ENCODE measurements around the gene BCAP29.

DNA sequence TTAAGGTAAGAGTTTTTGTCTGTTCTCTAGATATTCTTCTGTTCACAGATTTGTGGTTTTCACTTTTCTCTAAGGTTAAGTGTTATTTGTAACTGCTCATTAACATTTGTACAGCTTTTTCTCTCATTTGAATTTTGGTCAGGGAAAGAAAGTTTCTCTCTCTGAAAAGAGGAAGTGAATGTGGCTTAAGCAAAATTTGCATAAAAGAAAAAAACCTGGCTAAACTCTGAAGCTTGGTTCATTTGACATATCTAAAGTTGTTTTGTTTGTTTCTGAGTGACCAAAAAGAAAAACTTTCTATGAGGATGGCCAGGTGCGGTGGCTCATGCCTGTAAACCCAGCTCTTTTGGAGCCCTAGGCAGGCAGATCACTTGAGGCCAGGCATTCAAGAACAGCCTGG is 58.5 kb downstream of the BCAP29 start:
- TF ChIP-seq RAD21 (IDR thresholded peaks at IDR 0.05; ENCODE audit: low read depth) (no peak), CEBPB (IDR thresholded peaks at IDR 0.05; ENCODE audit: low read depth) (no peak)
- TF ChIP-seq, protein P1, sequence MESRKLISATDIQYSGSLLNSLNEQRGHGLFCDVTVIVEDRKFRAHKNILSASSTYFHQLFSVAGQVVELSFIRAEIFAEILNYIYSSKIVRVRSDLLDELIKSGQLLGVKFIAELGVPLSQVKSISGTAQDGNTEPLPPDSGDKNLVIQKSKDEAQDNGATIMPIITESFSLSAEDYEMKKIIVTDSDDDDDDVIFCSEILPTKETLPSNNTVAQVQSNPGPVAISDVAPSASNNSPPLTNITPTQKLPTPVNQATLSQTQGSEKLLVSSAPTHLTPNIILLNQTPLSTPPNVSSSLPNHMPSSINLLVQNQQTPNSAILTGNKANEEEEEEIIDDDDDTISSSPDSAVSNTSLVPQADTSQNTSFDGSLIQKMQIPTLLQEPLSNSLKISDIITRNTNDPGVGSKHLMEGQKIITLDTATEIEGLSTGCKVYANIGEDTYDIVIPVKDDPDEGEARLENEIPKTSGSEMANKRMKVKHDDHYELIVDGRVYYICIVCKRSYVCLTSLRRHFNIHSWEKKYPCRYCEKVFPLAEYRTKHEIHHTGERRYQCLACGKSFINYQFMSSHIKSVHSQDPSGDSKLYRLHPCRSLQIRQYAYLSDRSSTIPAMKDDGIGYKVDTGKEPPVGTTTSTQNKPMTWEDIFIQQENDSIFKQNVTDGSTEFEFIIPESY (IDR thresholded peaks at IDR 0.05; ENCODE audit: extremely low read depth, insufficient replicate concordance, low read length) = no peak
